ENCODE results near the gene ZNF883.
"Not testable (repeated sequence)": the region's sequence is repeated elsewhere in the genome, so short reads cannot be mapped to it uniquely, and the experiment has no call there.

Gene ZNF883

DNA sequence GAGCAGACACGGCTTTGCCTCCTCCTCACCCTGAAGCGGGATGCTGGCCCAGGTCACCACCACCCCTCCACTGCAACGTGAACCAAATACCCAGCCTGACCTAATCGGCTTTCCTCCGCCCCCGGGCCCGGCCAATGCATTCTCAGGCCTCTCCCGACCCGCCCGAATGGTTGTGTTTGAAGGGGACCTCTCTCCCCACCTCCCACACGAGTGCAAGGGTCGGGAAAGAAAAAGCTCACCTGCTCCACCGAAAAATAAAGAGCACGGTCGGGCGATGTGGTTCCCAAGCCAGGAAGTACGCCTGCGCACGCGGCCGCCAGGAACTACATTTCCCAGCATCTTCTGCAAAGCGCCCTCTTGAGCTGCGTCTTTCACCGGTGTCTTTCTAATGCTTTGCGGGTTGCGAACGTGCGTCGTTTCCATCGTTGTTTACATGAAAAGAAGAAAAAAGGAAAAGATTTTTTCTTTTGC lies at the start of gene ZNF883:
ZNF883 (minus strand) TSS at position 282 of the 471 bp plus-strand sequence.
- DNase-seq (ENCODE audit: insufficient read length, low spot score) = peak; percentile 34
- TF ChIP-seq, protein P1, sequence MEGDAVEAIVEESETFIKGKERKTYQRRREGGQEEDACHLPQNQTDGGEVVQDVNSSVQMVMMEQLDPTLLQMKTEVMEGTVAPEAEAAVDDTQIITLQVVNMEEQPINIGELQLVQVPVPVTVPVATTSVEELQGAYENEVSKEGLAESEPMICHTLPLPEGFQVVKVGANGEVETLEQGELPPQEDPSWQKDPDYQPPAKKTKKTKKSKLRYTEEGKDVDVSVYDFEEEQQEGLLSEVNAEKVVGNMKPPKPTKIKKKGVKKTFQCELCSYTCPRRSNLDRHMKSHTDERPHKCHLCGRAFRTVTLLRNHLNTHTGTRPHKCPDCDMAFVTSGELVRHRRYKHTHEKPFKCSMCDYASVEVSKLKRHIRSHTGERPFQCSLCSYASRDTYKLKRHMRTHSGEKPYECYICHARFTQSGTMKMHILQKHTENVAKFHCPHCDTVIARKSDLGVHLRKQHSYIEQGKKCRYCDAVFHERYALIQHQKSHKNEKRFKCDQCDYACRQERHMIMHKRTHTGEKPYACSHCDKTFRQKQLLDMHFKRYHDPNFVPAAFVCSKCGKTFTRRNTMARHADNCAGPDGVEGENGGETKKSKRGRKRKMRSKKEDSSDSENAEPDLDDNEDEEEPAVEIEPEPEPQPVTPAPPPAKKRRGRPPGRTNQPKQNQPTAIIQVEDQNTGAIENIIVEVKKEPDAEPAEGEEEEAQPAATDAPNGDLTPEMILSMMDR (IDR thresholded peaks at IDR 0.05; ENCODE audit: insufficient read depth, missing control alignments) = peak; percentile 6
- FAIRE-seq = no peak

GRCh38 chr9:113061072-113061850 lies 49.3 kb upstream of the ZNF883 start:
- not testable (repeated sequence) for FAIRE-seq; DNase-seq (ENCODE audit: insufficient read length, low spot score)

GRCh38 chr9:113059581-113060284 lies 47.7 kb upstream of the ZNF883 start:
- DNase-seq (ENCODE audit: insufficient read length, low spot score); FAIRE-seq: not testable (repeated sequence)

DNA sequence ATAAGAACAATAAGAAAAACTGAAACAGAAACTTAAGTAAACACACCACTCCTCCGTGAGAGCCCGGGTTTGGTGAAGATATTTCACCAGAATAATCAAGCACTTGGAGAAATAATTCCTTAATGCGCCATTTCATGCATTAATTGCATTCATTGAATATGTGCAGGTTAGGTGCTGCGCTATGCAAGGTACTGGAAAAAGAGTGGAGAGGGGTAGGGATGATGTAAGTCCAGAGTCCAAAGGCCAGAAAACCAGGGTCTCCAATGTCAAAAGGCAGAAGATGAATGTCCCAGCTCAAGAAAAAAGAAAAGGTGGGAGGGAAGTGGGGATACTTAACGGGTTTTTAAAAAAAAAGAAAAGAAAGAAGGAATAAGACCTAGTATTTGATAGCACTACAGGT lies 45.2 kb upstream of the ZNF883 start:
- FAIRE-seq (no peak), DNase-seq (ENCODE audit: insufficient read length, low spot score) (no peak)
- TF ChIP-seq, protein P1 (IDR thresholded peaks at IDR 0.05; ENCODE audit: insufficient read depth, missing control alignments) = no peak

DNA sequence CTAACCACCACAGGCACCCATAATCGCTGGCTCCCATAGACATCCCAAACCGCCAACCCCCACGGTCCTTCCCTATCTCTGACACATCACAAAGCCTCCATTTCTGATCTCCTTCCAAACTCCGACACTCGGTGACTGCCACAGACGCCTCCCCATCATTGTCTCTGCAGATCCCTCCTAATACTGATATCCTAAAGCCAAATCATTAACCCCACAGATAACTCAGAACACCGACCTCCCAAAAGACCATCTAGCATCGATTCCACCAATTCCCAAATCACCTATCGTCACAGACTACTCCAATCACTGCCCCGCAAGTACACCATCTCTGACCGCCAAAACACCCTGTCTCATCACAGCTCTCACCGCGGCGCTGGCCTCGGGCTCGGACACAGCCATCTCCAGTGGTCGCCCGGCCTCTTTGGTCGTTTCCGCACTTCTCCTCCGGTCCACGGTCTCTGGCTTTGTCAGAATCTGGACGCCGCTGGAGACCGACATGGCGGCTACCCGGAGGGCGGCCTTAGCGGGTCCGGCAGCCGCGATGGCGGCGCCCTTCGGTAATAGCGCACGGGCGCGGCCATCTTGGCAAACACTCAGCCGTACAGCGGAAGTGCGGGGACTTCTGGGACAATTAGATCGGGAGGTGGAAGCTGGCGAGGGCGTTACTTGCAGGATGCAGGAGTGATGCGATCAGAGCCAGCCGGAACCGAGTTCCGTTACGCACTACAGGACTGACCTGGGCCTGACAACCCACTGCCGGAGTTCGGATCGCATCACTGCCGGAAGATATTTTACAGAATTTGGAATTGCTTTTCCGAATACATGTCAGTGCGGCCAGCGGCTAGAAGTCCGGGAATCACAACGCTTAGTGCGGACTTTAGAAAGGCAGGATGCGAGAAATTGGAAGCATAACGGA lies 44.5 kb upstream of the ZNF883 start, which contains the start of gene ZFP37:
ZFP37 (minus strand) TSS at position 534 of the 916 bp plus-strand sequence; CDS start at position 498, 36 bp downstream.
- TF ChIP-seq, protein P1 (IDR thresholded peaks at IDR 0.05; ENCODE audit: insufficient read depth, missing control alignments) = no peak
- FAIRE-seq (no peak), DNase-seq (ENCODE audit: insufficient read length, low spot score) (peak; percentile 76)

GRCh38 chr9:113042884-113043657 lies 31.1 kb upstream of the ZNF883 start:
- FAIRE-seq (no peak), DNase-seq (ENCODE audit: insufficient read length, low spot score) (no peak)
- TF ChIP-seq, protein P1 (IDR thresholded peaks at IDR 0.05; ENCODE audit: insufficient read depth, missing control alignments) = no peak

GRCh38 chr9:113026200-113026599 lies 14.2 kb upstream of the ZNF883 start:
- FAIRE-seq (no peak), DNase-seq (ENCODE audit: insufficient read length, low spot score) (no peak)
- TF ChIP-seq, protein P1 (IDR thresholded peaks at IDR 0.05; ENCODE audit: insufficient read depth, missing control alignments) = no peak

Measured in D721Med (cell line).